ENCODE results near the gene SPEF2.
A peak's percentile ranks its signal among the peaks of the same experiment; 100 is the strongest.

Gene SPEF2

GRCh38 chr5:35618781-35619180 lies 1.1 kb downstream of the SPEF2 start:
- no peak for DNase-seq
- Histone ChIP-seq H3K9me3 (no peaks in the 10 kb centered on the region), H3K36me3 (no peaks in the 10 kb centered on the region), H3K4me3 (peak overlapping the region in 1 of 2 donors; percentile 92), H3K27me3 (no peaks in the 10 kb centered on the region), H3K27ac (peak overlapping the region in 1 of 2 donors; percentile 56), H3K4me1 (peaks cover 0 to 15% (median 0%) of the 10 kb centered on the region in 4 donors)
- intact Hi-C loops (cut with DNase I; ENCODE audit: low total_unique reads) = no loop called here
- no peak for TF ChIP-seq CTCF (IDR thresholded peaks at IDR 0.05)

GRCh38 chr5:35622974-35623373 lies 5.3 kb downstream of the SPEF2 start:
- peaks cover 0 to 12% (median 0%) of the 10 kb centered on the region in 4 donors for H3K4me1 ChIP-seq
- no peaks in the 10 kb centered on the region for H3K36me3 ChIP-seq
- no peak for TF ChIP-seq CTCF (IDR thresholded peaks at IDR 0.05)
- H3K4me3 ChIP-seq = no peak overlapping the region
- no peaks in the 10 kb centered on the region for H3K27me3 ChIP-seq
- DNase-seq = no peak
- H3K9me3 ChIP-seq = no peaks in the 10 kb centered on the region
- no peak overlapping the region for H3K27ac ChIP-seq
- intact Hi-C loops (cut with DNase I; ENCODE audit: low total_unique reads) = no loop called here

- Histone ChIP-seq H3K27ac (no peak overlapping the region), H3K4me3 (no peak overlapping the region), H3K9me3 (no peaks in the 10 kb centered on the region), H3K27me3 (no peaks in the 10 kb centered on the region), H3K4me1 (peaks cover 0 to 2% (median 0%) of the 10 kb centered on the region in 4 donors), H3K36me3 (peaks cover 0 to 7% (median 0%) of the 10 kb centered on the region in 3 donors)
- intact Hi-C loops (cut with DNase I; ENCODE audit: low total_unique reads) = no loop called here
- no peak for TF ChIP-seq CTCF (IDR thresholded peaks at IDR 0.05)
- DNase-seq = no peak
These were observed 6.3 kb downstream of the SPEF2 start for GRCh38 chr5:35623991-35624390.

- Histone ChIP-seq H3K36me3 (peaks cover 9 to 28% (median 15%) of the 10 kb centered on the region in 3 donors), H3K27ac (no peak overlapping the region), H3K27me3 (no peaks in the 10 kb centered on the region), H3K9me3 (no peaks in the 10 kb centered on the region), H3K4me1 (no peaks in the 10 kb centered on the region), H3K4me3 (no peak overlapping the region)
- DNase-seq = no peak
- intact Hi-C loops (cut with DNase I; ENCODE audit: low total_unique reads) = no loop called here
- no peak for TF ChIP-seq CTCF (IDR thresholded peaks at IDR 0.05)
These were observed 8.4 kb downstream of the SPEF2 start for GRCh38 chr5:35626108-35626507.

- Histone ChIP-seq H3K4me3 (no peak overlapping the region), H3K36me3 (peaks cover 10 to 32% (median 19%) of the 10 kb centered on the region in 3 donors), H3K27ac (no peak overlapping the region), H3K27me3 (no peaks in the 10 kb centered on the region), H3K4me1 (no peaks in the 10 kb centered on the region), H3K9me3 (no peaks in the 10 kb centered on the region)
- intact Hi-C loops (cut with DNase I; ENCODE audit: low total_unique reads) = no loop called here
- no peak for DNase-seq
- no peak for TF ChIP-seq CTCF (IDR thresholded peaks at IDR 0.05)
These were observed 8.9 kb downstream of the SPEF2 start for GRCh38 chr5:35626553-35626952.

- Histone ChIP-seq H3K4me1 (no peaks in the 10 kb centered on the region), H3K27ac (no peak overlapping the region), H3K4me3 (no peak overlapping the region), H3K36me3 (peaks cover 19 to 43% (median 33%) of the 10 kb centered on the region in 3 donors), H3K27me3 (no peaks in the 10 kb centered on the region), H3K9me3 (peaks cover 4 to 14% (median 4%) of the 10 kb centered on the region in 3 donors)
- no peak for TF ChIP-seq CTCF (IDR thresholded peaks at IDR 0.05)
- intact Hi-C loops (cut with DNase I; ENCODE audit: low total_unique reads) = no loop called here
- DNase-seq = no peak
These were observed 16.7 kb downstream of the SPEF2 start for GRCh38 chr5:35634326-35634725.
